D721Med (cell line): ENCODE measurements around the gene PDE11A.
"Not testable (repeated sequence)": the region's sequence is repeated elsewhere in the genome, so short reads cannot be mapped to it uniquely, and the experiment has no call there.

Experiments
- DNase-seq: peaks from one replicate; pipeline ENCODE4 v3.0.0; 2011; ENCODE audit warnings: low spot score; ENCODE audit not compliant: insufficient read length
- FAIRE-seq: peaks from 2 replicates; lab custom pipeline; 2011; peaks lifted over from hg19 to GRCh38; lab: Jason Lieb, UNC
- CTCF ChIP-seq: IDR thresholded peaks from 2 replicates; pipeline ENCODE4 v1.5.1; 2012; ENCODE audit warnings: mild to moderate bottlenecking, control low read depth; ENCODE audit not compliant: insufficient read depth; ENCODE audit errors: missing control alignments

The PDE11A gene

GRCh38 chr2:178043266-178043665, 29.3 kb downstream of the PDE11A start:
- peak; percentile 100 for FAIRE-seq
- no peak for DNase-seq
- TF ChIP-seq CTCF: no peak

GRCh38 chr2:178033583-178033982, 39.0 kb downstream of the PDE11A start:
- not testable (repeated sequence) for DNase-seq, FAIRE-seq

GRCh38 chr2:178029342-178029741, 43.2 kb downstream of the PDE11A start:
- FAIRE-seq (no peak), DNase-seq (no peak)
- no peak for TF ChIP-seq CTCF

GRCh38 chr2:178025551-178026185, 46.9 kb downstream of the PDE11A start:
- TF ChIP-seq CTCF: no peak
- FAIRE-seq (no peak), DNase-seq (no peak)

- no peak for TF ChIP-seq CTCF
- no peak for DNase-seq
- FAIRE-seq: no peak
Measured at GRCh38 chr2:178018141-178018540, 54.4 kb downstream of the PDE11A start.

GRCh38 chr2:178016612-178017011, 56.0 kb downstream of the PDE11A start:
- FAIRE-seq (no peak), DNase-seq (no peak)
- no peak for TF ChIP-seq CTCF

GRCh38 chr2:178012639-178013038, 59.9 kb downstream of the PDE11A start:
- no peak for TF ChIP-seq CTCF
- DNase-seq (no peak), FAIRE-seq (no peak)
